SK-N-SH (cell line): ENCODE results near the gene SLC35A5. TPM values are rescaled to one million over a fixed set of nuclear protein-coding genes. Genes with fewer than 3 reads are reported as not detected.

Source experiments
- CTCF ChIA-PET: fragments of 300-600, 350-600 bp; formaldehyde crosslinking; extraction: SDS; loops from one replicate; lab custom pipeline; 2021; lab: Yijun Ruan, JAX
- POLR2A ChIA-PET: fragments of 350-600 bp; sonication (Branson Sonifier 250); formaldehyde crosslinking; extraction: SDS; loops from one replicate; lab custom pipeline; 2020; ENCODE audit warnings: antibody characterized with exemption, inconsistent platforms; lab: Yijun Ruan, JAX
- DNase-seq: peaks from one replicate; pipeline ENCODE4 v3.0.0; 2012
- H2AFZ ChIP-seq: fragments of 200-600 bp; sonication (generic); 2 replicates; pipeline ENCODE4 v1.8.1; 2016; ENCODE audit warnings: antibody characterized with exemption, mild to moderate bottlenecking, low read depth
- H3F3A ChIP-seq: fragments of 200-600 bp; sonication (generic); replicated peaks from 2 replicates; pipeline ENCODE3; 2016; ENCODE audit warnings: antibody characterized with exemption, mild to moderate bottlenecking; ENCODE audit not compliant: insufficient read depth
- H3K27ac ChIP-seq, 2 experiments: fragments of 200-500 bp in 1 of 2; fragments of 200-600 bp in 1 of 2; sonication (Bioruptor generic) in 1 of 2; sonication (generic), shearing (Covaris generic) in 1 of 2; 2 replicates each; pipeline versions ENCODE4 v1.5.1 to v1.6.1; 2014 to 2016; ENCODE audit warnings: low read depth in 2 of 2, inconsistent platforms in 1 of 2, low read length in 1 of 2, mild to moderate bottlenecking in 1 of 2, mixed read lengths in 1 of 2
- H3K27me3 ChIP-seq: fragments of 200-600 bp; sonication (generic), shearing (Covaris generic); 2 replicates; pipeline ENCODE4 v1.6.1; 2016; ENCODE audit warnings: mixed run types; ENCODE audit not compliant: insufficient read depth
- H3K36me3 ChIP-seq, 2 experiments: fragments of 200-500 bp in 1 of 2; fragments of 200-600 bp in 1 of 2; sonication (Bioruptor generic) in 1 of 2; sonication (generic) in 1 of 2; replicated peaks in 1 of 2; 2 replicates each; pipeline versions ENCODE3 to v1.5.1; 2014 to 2016; ENCODE audit warnings: low read length in 1 of 2, mild to moderate bottlenecking in 1 of 2; ENCODE audit not compliant: insufficient read depth in 2 of 2, control insufficient read depth in 1 of 2
- H3K4me1 ChIP-seq, 2 experiments: fragments of 200-500 bp in 1 of 2; fragments of 200-600 bp in 1 of 2; sonication (Bioruptor generic) in 1 of 2; sonication (generic), shearing (Covaris generic) in 1 of 2; 2 replicates each; pipeline versions ENCODE4 v1.5.1 to v1.6.1; 2014 to 2016; ENCODE audit warnings: low read depth in 1 of 2, low read length in 1 of 2, mixed run types in 1 of 2; ENCODE audit not compliant: insufficient read depth in 2 of 2, control insufficient read depth in 1 of 2
- H3K4me2 ChIP-seq: fragments of 200-600 bp; sonication (generic), shearing (Covaris generic); 2 replicates; pipeline ENCODE4 v1.6.1; 2017; ENCODE audit warnings: mixed run types
- H3K4me3 ChIP-seq, 2 experiments: fragments of 200-500 bp in 1 of 2; fragments of 200-600 bp in 1 of 2; sonication (Bioruptor generic) in 1 of 2; sonication (generic), shearing (Covaris generic) in 1 of 2; 2 replicates each; pipeline versions ENCODE4 v1.5.1 to v1.8.1; 2014 to 2016; ENCODE audit warnings: low read depth in 2 of 2, inconsistent platforms in 1 of 2, low read length in 1 of 2, mild to moderate bottlenecking in 1 of 2, mixed read lengths in 1 of 2, moderate library complexity in 1 of 2
- H3K79me2 ChIP-seq: fragments of 200-600 bp; sonication (generic); 2 replicates; pipeline ENCODE4 v1.8.1; 2017; ENCODE audit warnings: mild to moderate bottlenecking; ENCODE audit not compliant: insufficient read depth
- H3K9ac ChIP-seq: fragments of 200-600 bp; sonication (generic); 2 replicates; pipeline ENCODE4 v1.6.1; 2017; ENCODE audit warnings: mixed run types
- H3K9me2 ChIP-seq: fragments of 200-600 bp; sonication (generic); 2 replicates; pipeline ENCODE4 v1.6.1; 2017; ENCODE audit warnings: mixed run types
- H3K9me3 ChIP-seq: fragments of 200-600 bp; sonication (generic); 2 replicates; pipeline ENCODE4 v1.6.1; 2017; ENCODE audit warnings: mixed run types, mild to moderate bottlenecking, moderate library complexity
- H4K20me1 ChIP-seq: fragments of 200-600 bp; sonication (generic); 2 replicates; pipeline ENCODE4 v1.6.1; 2017; ENCODE audit warnings: mild to moderate bottlenecking, mixed run types; ENCODE audit not compliant: insufficient read depth
- CHD2 ChIP-seq: fragments of 150-350 bp; IDR thresholded peaks from 2 replicates; pipeline ENCODE4 v1.6.1; 2018; ENCODE audit warnings: low read length; ENCODE audit not compliant: partially characterized antibody
- CTCF ChIP-seq: fragments of 200-600 bp; sonication (generic); IDR thresholded peaks from 2 replicates; pipeline ENCODE4 v1.6.1; 2017; ENCODE audit warnings: antibody characterized with exemption, mild to moderate bottlenecking, moderate library complexity
- EP300 ChIP-seq, 2 experiments: IDR thresholded peaks; 2 replicates each; pipeline versions ENCODE4 v1.4.0 to v1.6.1; 2012; ENCODE audit warnings: borderline replicate concordance in 1 of 2, low read depth in 1 of 2, low read length in 1 of 2
- FOSL2 ChIP-seq: IDR thresholded peaks from 2 replicates; pipeline ENCODE4 v1.4.0; 2012; ENCODE audit warnings: low read depth, mild to moderate bottlenecking, moderate library complexity, borderline replicate concordance
- FOXJ3 ChIP-seq: sonication (generic); formaldehyde crosslinking; IDR thresholded peaks from 2 replicates; pipeline ENCODE4 v1.5.1; 2020; ENCODE audit warnings: mild to moderate bottlenecking, missing genetic modification reagents
- GABPA ChIP-seq: IDR thresholded peaks from 2 replicates; pipeline ENCODE4 v1.4.0; 2012; ENCODE audit warnings: low read depth, mild to moderate bottlenecking
- GATA2 ChIP-seq: sonication (generic); formaldehyde crosslinking; IDR thresholded peaks from 2 replicates; pipeline ENCODE4 v1.5.0; 2020; ENCODE audit warnings: mild to moderate bottlenecking, missing genetic modification reagents
- JUND ChIP-seq: IDR thresholded peaks from 2 replicates; pipeline ENCODE4 v1.4.0; 2012
- MEF2A ChIP-seq: IDR thresholded peaks from 2 replicates; pipeline ENCODE4 v1.4.0; 2012; ENCODE audit warnings: low read depth, borderline replicate concordance
- NFIC ChIP-seq: IDR thresholded peaks from 2 replicates; pipeline ENCODE4 v1.4.0; 2012; ENCODE audit warnings: borderline replicate concordance
- NRF1 ChIP-seq: IDR thresholded peaks from 2 replicates; pipeline ENCODE4 v1.6.1; 2012; ENCODE audit warnings: low read depth, mild to moderate bottlenecking, low read length
- POLR2AphosphoS5 ChIP-seq: IDR thresholded peaks from 2 replicates; pipeline ENCODE4 v1.6.1; 2012; ENCODE audit warnings: low read depth, low read length
- RAD21 ChIP-seq: IDR thresholded peaks from 2 replicates; pipeline ENCODE4 v1.6.1; 2012; ENCODE audit warnings: mild to moderate bottlenecking, low read length
- RCOR1 ChIP-seq: fragments of 150-350 bp; IDR thresholded peaks from 2 replicates; pipeline ENCODE4 v1.6.1; 2017; ENCODE audit warnings: antibody characterized with exemption, low read length
- RXRA ChIP-seq: IDR thresholded peaks from 2 replicates; pipeline ENCODE4 v1.4.0; 2012; ENCODE audit warnings: low read depth, mild to moderate bottlenecking, borderline replicate concordance
- TAF1 ChIP-seq: IDR thresholded peaks from 2 replicates; pipeline ENCODE4 v1.6.1; 2012; ENCODE audit warnings: low read depth, mild to moderate bottlenecking, low read length, moderate library complexity, borderline replicate concordance
- TCF12 ChIP-seq: IDR thresholded peaks from 2 replicates; pipeline ENCODE4 v1.4.0; 2012
- TEAD4 ChIP-seq: IDR thresholded peaks from 2 replicates; pipeline ENCODE4 v1.4.0; 2012; ENCODE audit warnings: mild to moderate bottlenecking, borderline replicate concordance; ENCODE audit not compliant: insufficient read depth
- USF1 ChIP-seq: IDR thresholded peaks from 2 replicates; pipeline ENCODE4 v1.4.0; 2012; ENCODE audit warnings: low read depth, borderline replicate concordance
- ZBTB33 ChIP-seq: IDR thresholded peaks from 2 replicates; pipeline ENCODE4 v1.4.0; 2012; ENCODE audit warnings: low read depth, borderline replicate concordance
- WGBS: methylation state at CpG from one replicate; pipeline ENCODE4 v1.1.6; 2017; ENCODE audit warnings: low lambda C conversion rate; 5-methylcytosine and 5-hydroxymethylcytosine counted together
- polyA plus RNA-seq, 3 experiments: library from polyadenylated mRNA; depleted of rRNA; stranded (reverse); fragments of >200 nt; gene quantifications; 2 replicates each; pipeline ENCODE4 v1.2.3, GENCODE V29; 2012
- TF ChIP-seq, protein P1 (sequence below): IDR thresholded peaks from 2 replicates; pipeline ENCODE4 v1.6.1; 2012; ENCODE audit warnings: mild to moderate bottlenecking, low read depth, low read length, moderate library complexity
- TF ChIP-seq, protein P2 (sequence below): fragments of 150-350 bp; IDR thresholded peaks from 2 replicates; pipeline ENCODE4 v1.6.1; 2016; ENCODE audit warnings: mild to moderate bottlenecking, low read depth, low read length

SLC35A5 gene
- polyA plus RNA-seq, 1 of the 3 experiments (the other 2 are of a cell fraction), result 16.0 TPM

DNA sequence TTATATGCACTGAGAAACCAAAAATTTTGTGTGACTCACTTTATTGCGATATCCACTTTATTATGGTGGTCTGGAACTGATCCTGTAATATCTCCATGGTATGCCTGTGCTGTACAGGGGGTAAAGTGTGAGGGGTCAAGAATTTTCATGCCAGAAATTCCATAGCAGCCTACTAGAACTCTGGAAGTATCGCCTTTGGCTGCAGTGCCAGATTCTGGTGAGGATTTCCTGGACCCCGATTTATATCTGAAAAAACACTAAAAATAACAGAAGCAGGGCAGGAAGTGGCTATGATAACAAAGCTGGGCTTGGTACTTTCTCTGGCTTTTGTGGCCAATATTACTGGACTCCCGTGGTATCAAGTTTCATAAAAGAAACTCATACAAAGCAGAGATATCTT is 42.7 kb downstream of the SLC35A5 start:
- H3K9me2 ChIP-seq, result no peaks in the 10 kb centered on the region
- peak overlapping the region; percentile 26 to 96; a peak in 3 of 4 replicates for H3K27ac ChIP-seq
- H2AFZ ChIP-seq, result no peak overlapping the region
- WGBS, result 18% methylated on average over 4 of the region's 4 CpGs
- H3F3A ChIP-seq, result peaks cover 45% of the 10 kb centered on the region
- H4K20me1 ChIP-seq, result no peaks in the 10 kb centered on the region
- H3K79me2 ChIP-seq, result no peaks in the 10 kb centered on the region
- peaks cover 33 to 63% of the 10 kb centered on the region in 2 experiments for H3K36me3 ChIP-seq
- no peak overlapping the region; a peak in 1 of 4 replicates for H3K4me3 ChIP-seq
- ChIA-PET CTCF (interaction anchor here (2.0 kb wide), 1 partner anchor 22 kb away, joined by 8 read pairs; no protein-coding TSS in a partner anchor), POLR2A (no interaction called here)
- no peaks in the 10 kb centered on the region for H3K9me3 ChIP-seq
- peaks cover 4 to 5% of the 10 kb centered on the region in 2 experiments; a peak in 3 of 4 replicates for H3K4me1 ChIP-seq
- H3K27me3 ChIP-seq, result no peaks in the 10 kb centered on the region
- DNase-seq, result peak; percentile 14
- TF ChIP-seq RCOR1, result no peak
- TF ChIP-seq CHD2, result no peak
- TF ChIP-seq RAD21, result no peak
- TF ChIP-seq TAF1, result no peak
- peak; percentile 71 for TF ChIP-seq TCF12
- no peak for TF ChIP-seq JUND
- TF ChIP-seq NRF1, result no peak
- peak; percentile 63; the same call in 1 of the 2 replicates for TF ChIP-seq RXRA
- peak; percentile 75 for TF ChIP-seq TEAD4
- no peak for TF ChIP-seq CTCF
- no peak for TF ChIP-seq GATA2 (CRISPR knock-in tag)
- 0 out of 2 replicates have a peak, but pooled peaks have one; percentile 2 for TF ChIP-seq FOSL2
- TF ChIP-seq GABPA, result no peak
- TF ChIP-seq EP300 (IDR thresholded peaks at IDR 0.05; ENCODE audit: borderline replicate concordance in 1 of 2, low read depth in 1 of 2, low read length in 1 of 2), result peak in 1 of 2 experiments; percentile 44; a peak in 1 of 4 replicates
- no peak for TF ChIP-seq USF1
- TF ChIP-seq, protein P1, sequence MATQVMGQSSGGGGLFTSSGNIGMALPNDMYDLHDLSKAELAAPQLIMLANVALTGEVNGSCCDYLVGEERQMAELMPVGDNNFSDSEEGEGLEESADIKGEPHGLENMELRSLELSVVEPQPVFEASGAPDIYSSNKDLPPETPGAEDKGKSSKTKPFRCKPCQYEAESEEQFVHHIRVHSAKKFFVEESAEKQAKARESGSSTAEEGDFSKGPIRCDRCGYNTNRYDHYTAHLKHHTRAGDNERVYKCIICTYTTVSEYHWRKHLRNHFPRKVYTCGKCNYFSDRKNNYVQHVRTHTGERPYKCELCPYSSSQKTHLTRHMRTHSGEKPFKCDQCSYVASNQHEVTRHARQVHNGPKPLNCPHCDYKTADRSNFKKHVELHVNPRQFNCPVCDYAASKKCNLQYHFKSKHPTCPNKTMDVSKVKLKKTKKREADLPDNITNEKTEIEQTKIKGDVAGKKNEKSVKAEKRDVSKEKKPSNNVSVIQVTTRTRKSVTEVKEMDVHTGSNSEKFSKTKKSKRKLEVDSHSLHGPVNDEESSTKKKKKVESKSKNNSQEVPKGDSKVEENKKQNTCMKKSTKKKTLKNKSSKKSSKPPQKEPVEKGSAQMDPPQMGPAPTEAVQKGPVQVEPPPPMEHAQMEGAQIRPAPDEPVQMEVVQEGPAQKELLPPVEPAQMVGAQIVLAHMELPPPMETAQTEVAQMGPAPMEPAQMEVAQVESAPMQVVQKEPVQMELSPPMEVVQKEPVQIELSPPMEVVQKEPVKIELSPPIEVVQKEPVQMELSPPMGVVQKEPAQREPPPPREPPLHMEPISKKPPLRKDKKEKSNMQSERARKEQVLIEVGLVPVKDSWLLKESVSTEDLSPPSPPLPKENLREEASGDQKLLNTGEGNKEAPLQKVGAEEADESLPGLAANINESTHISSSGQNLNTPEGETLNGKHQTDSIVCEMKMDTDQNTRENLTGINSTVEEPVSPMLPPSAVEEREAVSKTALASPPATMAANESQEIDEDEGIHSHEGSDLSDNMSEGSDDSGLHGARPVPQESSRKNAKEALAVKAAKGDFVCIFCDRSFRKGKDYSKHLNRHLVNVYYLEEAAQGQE, result 0 out of 2 replicates have a peak, but pooled peaks have one; percentile 15
- no peak for TF ChIP-seq ZBTB33
- no peak for TF ChIP-seq FOXJ3
- peak; percentile 62; the same call in 1 of the 2 replicates for TF ChIP-seq MEF2A
- peak; percentile 63 for TF ChIP-seq NFIC
- TF ChIP-seq, protein P2, sequence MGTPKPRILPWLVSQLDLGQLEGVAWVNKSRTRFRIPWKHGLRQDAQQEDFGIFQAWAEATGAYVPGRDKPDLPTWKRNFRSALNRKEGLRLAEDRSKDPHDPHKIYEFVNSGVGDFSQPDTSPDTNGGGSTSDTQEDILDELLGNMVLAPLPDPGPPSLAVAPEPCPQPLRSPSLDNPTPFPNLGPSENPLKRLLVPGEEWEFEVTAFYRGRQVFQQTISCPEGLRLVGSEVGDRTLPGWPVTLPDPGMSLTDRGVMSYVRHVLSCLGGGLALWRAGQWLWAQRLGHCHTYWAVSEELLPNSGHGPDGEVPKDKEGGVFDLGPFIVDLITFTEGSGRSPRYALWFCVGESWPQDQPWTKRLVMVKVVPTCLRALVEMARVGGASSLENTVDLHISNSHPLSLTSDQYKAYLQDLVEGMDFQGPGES, result no peak
- TF ChIP-seq POLR2AphosphoS5, result no peak
- peak overlapping the region; percentile 73 for H3K9ac ChIP-seq
- peak overlapping the region; percentile 41; the same call in 1 of the 2 replicates for H3K4me2 ChIP-seq
